Natural killer cell (primary cell): Measurements from ENCODE around the gene REG4. TPM values are rescaled to one million over a fixed set of nuclear protein-coding genes. Genes with fewer than 3 reads are reported as not detected.

Source experiments
- ATAC-seq, 3 donors: fragments of 150-1000 bp in 2 of 3; fragments of 200-7000 bp in 1 of 3; cut with Tn5 transposase; 1 replicate in 1 of 3; 2 replicates in 2 of 3; pipeline ENCODE4 v1.10.0; 2021; ENCODE audit warnings: mild to moderate bottlenecking in 2 of 3, moderate library complexity in 2 of 3
- DNase-seq, 2 donors: peaks; one replicate each; pipeline versions ENCODE4 v3.0.0 to v3.0.0-alpha.2; 2013 to 2021; ENCODE audit warnings: mixed read lengths in 1 of 2
- H3K27ac ChIP-seq: one replicate; pipeline ENCODE4 v1.5.1; 2013; ENCODE audit warnings: mild to moderate bottlenecking, low read length
- H3K27me3 ChIP-seq: one replicate; pipeline ENCODE4 v1.6.1; 2013; ENCODE audit warnings: low read length; ENCODE audit not compliant: control insufficient read depth, insufficient read depth
- H3K36me3 ChIP-seq: one replicate; pipeline ENCODE4 v1.6.1; 2013; ENCODE audit warnings: low read length; ENCODE audit not compliant: control insufficient read depth, insufficient read depth
- H3K4me1 ChIP-seq: one replicate; pipeline ENCODE4 v1.6.1; 2013; ENCODE audit warnings: low read length; ENCODE audit not compliant: control insufficient read depth, insufficient read depth
- H3K4me3 ChIP-seq: one replicate; pipeline ENCODE4 v1.5.1; 2013; ENCODE audit warnings: low read length
- H3K9me3 ChIP-seq: one replicate; pipeline ENCODE4 v1.6.1; 2013; ENCODE audit warnings: low read length; ENCODE audit not compliant: control insufficient read depth, insufficient read depth
- H3K27ac Mint-ChIP-seq, 2 donors: one replicate each; pipeline ENCODE4 v1.8.0; 2022; ENCODE audit warnings: mild to moderate bottlenecking in 2 of 2, mixed read lengths in 2 of 2, moderate library complexity in 1 of 2
- H3K27me3 Mint-ChIP-seq, 2 donors: one replicate each; pipeline ENCODE4 v1.8.0; 2022; ENCODE audit warnings: low read depth in 2 of 2, mixed read lengths in 2 of 2
- H3K36me3 Mint-ChIP-seq: one replicate; pipeline ENCODE4 v1.8.0; 2022; ENCODE audit warnings: mixed read lengths
- H3K4me1 Mint-ChIP-seq, 2 donors: one replicate each; pipeline ENCODE4 v1.8.0; 2022; ENCODE audit warnings: mixed read lengths in 2 of 2
- H3K4me3 Mint-ChIP-seq: one replicate; pipeline ENCODE4 v1.8.0; 2022; ENCODE audit warnings: mild to moderate bottlenecking, moderate library complexity, mixed read lengths
- H3K9me3 Mint-ChIP-seq, 2 donors: one replicate each; pipeline ENCODE4 v1.8.0; 2022; ENCODE audit warnings: mixed read lengths in 2 of 2
- CTCF ChIP-seq: fragments of 200-600 bp; IDR thresholded peaks from one replicate; pipeline ENCODE4 v1.8.0; 2022; ENCODE audit warnings: antibody characterized with exemption
- WGBS: methylation state at CpG from one replicate; pipeline ENCODE4 v1.1.7; 2013; ENCODE audit warnings: missing lambda C conversion rate; ENCODE audit not compliant: insufficient coverage; 5-methylcytosine and 5-hydroxymethylcytosine counted together
- intact Hi-C: fragments of 100-400 bp; cut with micrococcal nuclease; formaldehyde crosslinking; loops from one replicate; pipeline ENCODE4 v1.14.2; 2022
- total RNA-seq, 4 donors: library from RNA; stranded (reverse); fragments of 120-200 nt in 1 of 4; gene quantifications; one replicate each; pipeline versions ENCODE4 v1.2.3 to v1.2.4, GENCODE V29; 2013 to 2022

REG4 gene
- total RNA-seq, 3 donors from 2014 or later (not counting 1 experiment from before 2014, with no cell fraction given): not detected

GRCh38 chr1:119747451-119747850 lies 63.8 kb downstream of the REG4 start:
- WGBS: 88% methylated on average over 3 of the region's 3 CpGs
- no peaks in the 10 kb centered on the region for H3K27me3 ChIP-seq
- Mint-ChIP-seq H3K27ac (no peak overlapping the region), H3K9me3 (no peaks in the 10 kb centered on the region), H3K4me1 (peaks cover 0 to 9% of the 10 kb centered on the region in 2 donors), H3K4me3 (no peak overlapping the region), H3K36me3 (no peaks in the 10 kb centered on the region), H3K27me3 (peaks cover 11 to 18% of the 10 kb centered on the region in 2 donors)
- no peak for TF ChIP-seq CTCF
- no peaks in the 10 kb centered on the region for H3K4me1 ChIP-seq
- H3K36me3 ChIP-seq: no peaks in the 10 kb centered on the region
- no peak overlapping the region for H3K27ac ChIP-seq
- H3K4me3 ChIP-seq: no peak overlapping the region
- H3K9me3 ChIP-seq: no peaks in the 10 kb centered on the region
- intact Hi-C loops: no loop called here
- DNase-seq: no peak
- no peak for ATAC-seq

DNA sequence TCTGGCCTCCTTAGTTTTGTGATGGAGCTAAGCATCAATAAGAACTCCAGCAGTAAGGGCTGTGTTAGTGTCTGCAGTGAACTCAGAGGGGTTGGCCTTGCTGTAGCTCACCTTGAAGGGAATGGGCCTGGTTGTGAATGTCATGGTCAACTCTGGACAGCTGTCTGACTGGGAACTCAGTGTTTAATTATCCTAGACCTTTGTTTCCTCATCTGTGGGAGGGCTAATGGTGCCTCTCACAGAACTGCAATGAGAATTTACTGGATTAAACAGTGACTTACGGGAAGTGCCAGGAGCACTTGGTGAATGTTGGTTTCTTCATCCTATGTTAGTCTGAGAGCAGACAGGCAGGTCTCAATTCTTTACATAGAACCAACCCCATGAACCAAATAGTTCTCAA lies 66.2 kb downstream of the REG4 start:
- TF ChIP-seq CTCF: no peak
- WGBS: 80% methylated on average over 1 of the region's 1 CpG
- Mint-ChIP-seq H3K4me1 (peaks cover 0 to 9% of the 10 kb centered on the region in 2 donors), H3K27me3 (peaks cover 7 to 8% of the 10 kb centered on the region in 2 donors), H3K4me3 (no peak overlapping the region), H3K36me3 (no peaks in the 10 kb centered on the region), H3K27ac (no peak overlapping the region), H3K9me3 (no peaks in the 10 kb centered on the region)
- DNase-seq (no peak), ATAC-seq (no peak)
- Histone ChIP-seq H3K36me3 (no peaks in the 10 kb centered on the region), H3K9me3 (no peaks in the 10 kb centered on the region), H3K27me3 (no peaks in the 10 kb centered on the region), H3K4me3 (no peak overlapping the region), H3K27ac (no peak overlapping the region), H3K4me1 (no peaks in the 10 kb centered on the region)
- intact Hi-C loops: no loop called here

DNA sequence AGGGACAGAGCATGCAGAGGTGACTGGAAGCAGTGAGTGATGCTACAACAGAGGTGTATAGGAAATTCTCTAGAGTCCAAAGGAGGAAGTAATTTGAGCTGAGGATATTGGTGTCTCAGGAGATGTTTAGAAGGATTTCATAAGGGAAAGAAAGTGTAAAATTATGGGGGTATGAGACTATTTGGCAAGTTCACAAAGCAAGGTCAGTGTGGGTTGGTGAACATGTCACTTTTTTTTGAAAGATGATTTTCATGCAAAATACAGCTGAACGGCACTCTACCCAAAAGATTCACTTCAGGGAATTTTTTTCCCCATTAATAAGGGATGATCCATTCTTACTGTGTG lies 66.7 kb downstream of the REG4 start:
- Histone ChIP-seq H3K27me3 (no peaks in the 10 kb centered on the region), H3K27ac (no peak overlapping the region), H3K36me3 (no peaks in the 10 kb centered on the region), H3K9me3 (no peaks in the 10 kb centered on the region), H3K4me1 (no peaks in the 10 kb centered on the region), H3K4me3 (no peak overlapping the region)
- Mint-ChIP-seq H3K27me3 (peaks cover 3 to 4% of the 10 kb centered on the region in 2 donors), H3K4me3 (no peak overlapping the region), H3K9me3 (no peaks in the 10 kb centered on the region), H3K27ac (no peak overlapping the region), H3K36me3 (no peaks in the 10 kb centered on the region), H3K4me1 (peaks cover 0 to 9% of the 10 kb centered on the region in 2 donors)
- no peak for ATAC-seq
- intact Hi-C loops: no loop called here
- WGBS: 100% methylated on average over 1 of the region's 1 CpG
- TF ChIP-seq CTCF: no peak
- no peak for DNase-seq

Other genes starting within 250 kb of the REG4 start
- under 1 TPM in 2 of 3 donors, not detected in 1; 0.09 to 0.45 TPM for gene ZNF697, start 163.2 kb downstream of the REG4 start, total RNA-seq
- gene PHGDH, start 99.5 kb downstream of the REG4 start, total RNA-seq: 1 to 10 TPM; 1.1 to 6.6 (median 5.8) TPM
- gene HMGCS2, start 42.6 kb downstream of the REG4 start, total RNA-seq: not detected
- under 1 TPM in 1 of 3 donors, not detected in 2; 0.13 TPM for gene ADAM30, start 85.1 kb upstream of the REG4 start, total RNA-seq